ENCODE measurements around the gene NR5A2.

Gene NR5A2

GRCh38 chr1:200213921-200214320, 186.4 kb downstream of the NR5A2 start:
- no peak overlapping the region for H3K4me3 ChIP-seq (ENCODE audit: low read depth, low read length)
- no peak for TF ChIP-seq CTCF (IDR thresholded peaks at IDR 0.05; ENCODE audit: low read depth, low read length)

GRCh38 chr1:200215350-200215749, 187.8 kb downstream of the NR5A2 start:
- TF ChIP-seq CTCF (IDR thresholded peaks at IDR 0.05; ENCODE audit: low read depth, low read length): no peak

GRCh38 chr1:200217703-200218102, 190.2 kb downstream of the NR5A2 start:
- no peak for TF ChIP-seq CTCF (IDR thresholded peaks at IDR 0.05; ENCODE audit: low read depth, low read length)
- H3K4me3 ChIP-seq (ENCODE audit: low read depth, low read length): no peak overlapping the region

More at GRCh38 chr1:200215350-200215749, 187.8 kb downstream of the NR5A2 start:
- H3K4me3 ChIP-seq (ENCODE audit: low read depth, low read length): no peak overlapping the region

- no peak for TF ChIP-seq CTCF (IDR thresholded peaks at IDR 0.05; ENCODE audit: low read depth, low read length)
- H3K4me3 ChIP-seq (ENCODE audit: low read depth, low read length): no peak overlapping the region
Measured at GRCh38 chr1:200221614-200222282, 194.2 kb downstream of the NR5A2 start.

GRCh38 chr1:200223207-200223606, 195.7 kb downstream of the NR5A2 start:
- no peak overlapping the region for H3K4me3 ChIP-seq (ENCODE audit: low read depth, low read length)
- no peak for TF ChIP-seq CTCF (IDR thresholded peaks at IDR 0.05; ENCODE audit: low read depth, low read length)

- no peak for TF ChIP-seq CTCF (IDR thresholded peaks at IDR 0.05; ENCODE audit: low read depth, low read length)
- no peak overlapping the region for H3K4me3 ChIP-seq (ENCODE audit: low read depth, low read length)
Measured at GRCh38 chr1:200223613-200224012, 196.1 kb downstream of the NR5A2 start.

- no peak overlapping the region for H3K4me3 ChIP-seq (ENCODE audit: low read depth, low read length)
- no peak for TF ChIP-seq CTCF (IDR thresholded peaks at IDR 0.05; ENCODE audit: low read depth, low read length)
Measured at GRCh38 chr1:200224315-200224714, 196.8 kb downstream of the NR5A2 start.
